ENCODE data around the gene HDX.
"Not testable (repeated sequence)": the region's sequence is repeated elsewhere in the genome, so short reads cannot be mapped to it uniquely, and the experiment has no call there.

Gene HDX

GRCh38 chrX:84501798-84502628, at the start of gene HDX:
Gene HDX, minus strand, starts transcription at chrX:84502453. Its CDS starts 27,056 bp downstream, at chrX:84475397.
- peak; percentile 39 for DNase-seq

- DNase-seq, result not testable (repeated sequence)
Observed at GRCh38 chrX:84541315-84541714, 39.1 kb upstream of the HDX start.

DNA sequence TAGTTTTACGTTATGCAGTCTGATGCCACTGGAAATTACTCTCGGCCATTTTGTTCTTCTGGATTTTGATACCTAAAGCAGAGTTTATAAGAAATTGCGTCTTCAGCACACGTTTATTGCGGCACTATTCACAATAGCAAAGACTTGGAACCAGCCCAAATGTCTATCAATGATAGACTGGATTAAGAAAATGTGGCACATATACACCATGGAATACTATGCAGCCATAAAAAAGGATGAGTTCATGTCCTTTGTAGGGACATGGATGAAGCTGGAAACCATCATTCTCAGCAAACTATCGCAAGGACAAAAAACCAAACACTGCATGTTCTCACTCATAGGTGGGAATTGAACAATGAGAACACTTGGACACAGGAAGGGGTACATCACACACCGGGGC, 35.4 kb upstream of the HDX start:
- DNase-seq, result not testable (repeated sequence)

DNA sequence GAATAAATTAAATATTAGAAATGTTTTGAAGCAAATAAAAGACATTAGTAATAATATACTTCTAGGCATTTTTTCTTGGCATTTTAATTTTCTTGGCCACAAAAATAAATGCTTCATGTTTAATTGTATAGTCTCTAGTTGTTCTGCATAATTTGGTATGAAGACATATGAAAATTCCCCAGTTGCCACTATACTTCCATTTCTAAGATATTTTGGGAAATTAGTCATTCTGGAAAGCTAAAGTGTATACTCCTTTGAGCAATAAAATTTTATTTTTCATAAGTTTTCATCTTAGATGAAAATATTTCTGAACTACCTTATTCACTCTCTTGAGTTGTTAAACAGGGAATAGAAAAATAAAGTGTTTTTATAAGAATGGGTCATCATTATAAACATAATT, 13.8 kb downstream of the HDX start:
- DNase-seq, result no peak

DNA sequence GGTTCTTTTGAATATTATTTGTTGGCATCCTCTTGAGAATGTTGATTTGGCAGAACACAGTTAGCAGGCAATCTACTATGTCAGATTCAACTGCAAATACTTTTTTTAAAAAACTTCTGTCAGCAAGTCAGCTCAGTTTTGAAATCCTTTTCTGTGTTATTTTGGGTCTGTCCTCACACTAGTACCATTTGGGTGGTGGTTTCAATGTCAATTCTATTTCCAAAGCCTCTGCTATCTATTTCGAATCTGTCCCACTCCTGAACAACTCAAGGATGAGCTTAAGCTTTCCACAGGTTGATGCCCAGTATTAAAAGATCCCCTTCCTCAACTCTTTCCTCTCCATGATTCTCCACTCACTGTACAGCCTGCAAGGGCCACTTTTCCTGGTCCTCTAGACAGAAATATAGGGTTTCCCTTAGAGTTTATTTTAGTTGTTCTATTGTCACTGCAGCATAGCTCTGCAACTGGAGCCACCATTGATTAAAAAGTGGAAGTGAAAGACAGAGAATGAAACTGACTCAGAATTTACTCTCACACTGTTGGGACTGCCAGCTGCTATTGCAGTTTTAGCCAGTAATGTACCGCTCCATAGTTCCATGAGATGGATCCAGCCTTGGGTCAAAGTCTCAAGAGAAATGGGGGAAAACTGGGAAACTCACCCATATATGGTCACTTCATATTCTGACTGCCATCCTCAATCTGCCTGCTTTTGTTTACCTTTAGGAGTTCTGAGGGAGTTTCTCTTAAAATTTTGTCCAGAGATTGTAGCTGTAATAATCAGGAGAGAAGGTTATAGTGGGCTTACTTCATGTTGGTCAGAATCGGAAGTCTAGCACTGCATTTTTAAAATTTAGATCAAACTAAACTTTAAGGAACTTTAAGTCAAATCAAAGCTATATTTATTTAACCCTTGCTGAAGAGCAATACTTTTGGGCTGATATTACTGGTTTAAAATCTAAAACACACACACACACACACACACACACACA, 14.6 kb downstream of the HDX start:
- no peak for DNase-seq

- DNase-seq, result no peak
Observed at GRCh38 chrX:84479086-84479485, 23.2 kb downstream of the HDX start.

DNA sequence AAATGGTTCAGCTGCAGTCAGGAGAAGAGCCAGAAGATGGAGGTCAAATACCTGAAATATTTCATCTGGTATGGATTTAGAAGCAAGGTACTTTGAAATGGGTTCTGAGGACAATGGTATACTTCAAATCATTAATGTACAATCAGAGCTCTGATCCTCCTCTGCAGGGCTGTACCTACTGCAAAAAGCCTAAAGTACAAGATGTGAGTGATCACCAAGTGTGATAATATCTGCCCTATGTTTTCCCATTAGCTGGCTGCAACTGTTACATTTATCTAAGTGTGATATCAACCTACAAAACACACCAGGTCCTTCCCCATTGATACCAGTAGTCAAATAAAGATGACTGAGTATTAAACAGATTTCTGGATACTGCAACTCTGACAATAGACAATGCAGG, 25.1 kb downstream of the HDX start:
- DNase-seq, result no peak

DNA sequence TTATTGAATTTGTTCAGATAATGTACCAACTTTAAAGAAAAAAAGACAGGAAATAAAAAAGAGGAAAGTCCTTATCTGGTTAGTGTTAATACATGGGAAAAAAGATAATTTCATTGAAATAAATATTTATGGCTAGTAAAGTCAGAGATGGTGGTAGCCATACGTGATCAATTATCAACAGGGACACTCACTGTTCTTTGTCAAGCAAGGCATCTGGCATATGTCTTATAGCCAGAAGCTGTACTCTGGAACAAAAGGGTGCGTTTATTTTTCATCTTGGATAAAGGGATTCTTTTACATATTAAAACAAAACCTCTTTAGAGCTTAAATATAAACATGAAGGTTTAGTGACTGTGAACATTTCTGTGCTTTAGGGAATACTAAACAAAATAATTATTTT, 26.7 kb downstream of the HDX start:
- no peak for DNase-seq

GRCh38 chrX:84475101-84475500, 27.2 kb downstream of the HDX start:
- DNase-seq, result no peak

DNA sequence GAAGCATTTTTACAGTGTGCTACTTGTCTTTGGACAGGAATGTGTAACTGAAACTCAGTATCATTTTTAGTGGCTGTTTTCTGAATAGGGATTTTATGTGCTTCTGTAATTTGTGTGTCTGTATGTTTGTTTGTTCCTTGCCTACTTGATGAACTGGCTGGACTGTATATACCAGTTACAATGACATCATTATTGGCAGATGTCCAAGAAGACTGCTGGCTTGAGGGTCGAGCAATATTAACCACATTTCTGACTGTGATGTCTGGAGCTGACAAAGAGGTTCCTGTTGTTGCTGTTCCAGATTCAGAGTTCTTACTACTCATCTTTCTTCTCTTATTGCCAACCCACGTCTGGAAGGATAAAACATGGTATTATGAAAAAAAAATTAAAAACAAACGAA, 33.0 kb downstream of the HDX start:
- no peak for DNase-seq

DNA sequence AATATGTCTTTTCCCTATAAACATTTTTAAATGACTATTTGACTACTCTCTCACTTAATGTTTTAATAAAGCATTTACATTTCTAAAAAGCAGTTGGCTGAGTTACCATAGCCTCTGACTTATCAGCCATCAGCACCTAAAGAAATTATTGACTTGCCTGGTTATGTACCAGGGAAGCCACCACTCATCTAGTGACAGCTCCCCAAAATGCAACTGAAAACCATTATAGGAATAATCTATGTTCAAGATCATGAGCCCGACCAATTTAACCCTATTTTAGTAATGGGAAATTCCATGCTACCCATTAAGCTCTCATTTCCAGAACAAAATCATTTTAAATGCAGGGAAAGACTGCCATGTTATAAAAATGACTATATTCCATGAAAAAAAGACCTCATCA, 34.4 kb downstream of the HDX start:
- DNase-seq, result no peak

GRCh38 chrX:84453351-84454246, 48.7 kb downstream of the HDX start:
- DNase-seq, result no peak

GRCh38 chrX:84441143-84441542, 61.1 kb downstream of the HDX start:
- no peak for DNase-seq

GRCh38 chrX:84415140-84415539, 87.1 kb downstream of the HDX start:
- DNase-seq, result no peak

- DNase-seq, result no peak
Observed at GRCh38 chrX:84363663-84364062, 138.6 kb downstream of the HDX start.

DNA sequence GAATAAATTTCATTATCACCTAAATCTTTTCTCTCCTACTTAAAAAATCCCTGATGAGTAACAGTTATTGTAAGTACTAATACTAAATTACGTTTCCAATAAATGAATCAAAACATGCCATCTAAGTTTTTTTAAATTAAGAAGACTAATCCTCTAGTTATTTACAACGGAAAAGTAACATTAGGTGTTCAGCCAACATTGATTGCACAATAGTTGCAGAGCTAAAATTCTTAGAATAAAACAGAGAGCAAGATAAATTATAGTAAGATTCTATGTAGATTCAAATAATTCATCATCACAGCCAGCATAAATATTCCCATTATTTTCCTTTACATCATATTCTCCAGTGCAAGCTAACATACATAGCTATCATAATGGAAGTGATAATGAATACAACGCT, 139.2 kb downstream of the HDX start:
- no peak for DNase-seq

- DNase-seq, result no peak
Observed at GRCh38 chrX:84362184-84362838, 139.9 kb downstream of the HDX start.

DNA sequence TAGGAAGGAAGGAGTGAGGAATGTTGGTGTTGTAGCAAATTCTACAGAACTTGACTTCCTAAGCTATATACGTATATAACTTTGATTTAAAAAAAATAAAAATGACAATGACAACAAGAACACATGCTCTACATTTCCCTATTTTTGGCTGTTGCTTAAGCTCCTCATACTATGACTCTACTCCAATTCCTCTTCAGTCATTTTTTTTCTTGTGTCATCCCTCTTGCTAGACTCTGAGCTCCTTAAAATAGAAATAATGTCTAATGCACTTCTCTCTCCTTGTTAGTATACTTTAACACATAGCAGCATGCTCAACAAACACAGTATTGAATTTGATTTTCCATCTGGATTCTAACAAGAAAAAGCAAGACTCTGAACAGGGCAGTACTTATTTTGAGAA, 144.0 kb downstream of the HDX start:
- no peak for DNase-seq

GRCh38 chrX:84357296-84357695, 145.0 kb downstream of the HDX start:
- DNase-seq, result no peak

DNA sequence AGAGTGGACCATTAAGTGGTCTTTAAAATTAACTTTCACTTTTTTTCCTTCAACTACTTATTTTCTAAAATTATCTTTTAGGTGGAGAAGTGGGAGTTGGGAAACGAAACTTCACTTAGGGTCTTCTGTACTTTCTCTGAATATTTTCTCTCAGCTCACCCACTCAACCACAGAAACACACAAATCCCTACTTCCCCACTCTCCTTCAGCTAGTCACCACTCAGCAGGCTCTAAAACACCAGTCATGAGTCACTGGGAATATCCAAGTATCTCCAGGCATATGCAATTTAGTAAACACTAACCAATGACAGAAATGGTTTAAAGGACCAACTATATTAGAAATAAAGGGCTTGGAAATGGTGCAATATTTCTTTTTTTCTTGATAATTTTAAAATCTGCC, 161.3 kb downstream of the HDX start:
- DNase-seq, result no peak

DNA sequence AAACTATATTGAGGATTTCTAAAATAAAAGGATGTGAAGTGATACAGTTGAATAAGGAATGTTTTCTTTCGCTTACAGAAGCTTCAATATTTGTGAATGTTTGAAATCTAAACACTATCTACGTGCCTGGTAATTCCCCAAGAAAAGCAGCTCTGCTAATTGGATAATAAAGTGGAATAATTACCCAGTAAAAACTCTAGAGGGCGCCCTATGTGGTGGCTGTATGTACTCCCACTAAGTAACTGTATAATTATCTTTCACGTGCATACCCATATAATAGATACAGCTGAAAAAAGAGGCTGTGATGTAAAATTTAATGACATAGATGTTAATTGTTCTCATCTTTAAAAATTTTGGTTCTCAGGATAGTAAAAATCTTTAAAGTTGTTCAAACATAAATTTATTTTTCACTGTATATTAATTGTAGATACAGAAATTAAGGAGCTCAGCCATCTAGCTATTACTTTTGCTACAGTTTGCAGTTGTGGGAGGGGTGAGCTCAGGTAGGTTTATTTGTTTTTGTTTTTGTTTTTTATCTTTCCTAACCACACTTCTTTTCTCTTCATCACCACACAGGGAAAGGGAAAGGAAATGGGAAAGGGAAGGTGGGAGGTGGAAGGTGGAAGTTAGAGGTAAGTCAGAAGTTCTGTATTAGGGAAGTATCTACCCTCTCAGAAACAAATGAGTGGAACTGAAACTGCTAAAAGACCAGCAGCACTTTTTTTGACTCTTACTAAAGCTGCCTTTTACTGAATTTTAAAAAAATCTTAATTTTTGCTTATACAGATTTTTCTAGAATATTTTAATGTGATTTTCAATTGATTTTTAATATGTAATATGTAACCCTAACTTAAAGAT, 162.5 kb downstream of the HDX start:
- DNase-seq, result no peak

Data from GOT3 (cell line).